ENCODE measurements around the gene THEM5.
"Not testable (repeated sequence)": the region's sequence is repeated elsewhere in the genome, so short reads cannot be mapped to it uniquely, and the experiment has no call there.

THEM5 gene, protein sequence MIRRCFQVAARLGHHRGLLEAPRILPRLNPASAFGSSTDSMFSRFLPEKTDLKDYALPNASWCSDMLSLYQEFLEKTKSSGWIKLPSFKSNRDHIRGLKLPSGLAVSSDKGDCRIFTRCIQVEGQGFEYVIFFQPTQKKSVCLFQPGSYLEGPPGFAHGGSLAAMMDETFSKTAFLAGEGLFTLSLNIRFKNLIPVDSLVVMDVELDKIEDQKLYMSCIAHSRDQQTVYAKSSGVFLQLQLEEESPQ

GRCh38 chr1:151853411-151853943, at the start of gene THEM5:
THEM5 (minus strand) TSS chr1:151853712; CDS start chr1:151853565, 147 bp downstream.
- DNase-seq (ENCODE audit: low spot score) = no peak

GRCh38 chr1:151902858-151903257, 49.3 kb upstream of the THEM5 start:
- no peak for DNase-seq (ENCODE audit: low spot score)

DNA sequence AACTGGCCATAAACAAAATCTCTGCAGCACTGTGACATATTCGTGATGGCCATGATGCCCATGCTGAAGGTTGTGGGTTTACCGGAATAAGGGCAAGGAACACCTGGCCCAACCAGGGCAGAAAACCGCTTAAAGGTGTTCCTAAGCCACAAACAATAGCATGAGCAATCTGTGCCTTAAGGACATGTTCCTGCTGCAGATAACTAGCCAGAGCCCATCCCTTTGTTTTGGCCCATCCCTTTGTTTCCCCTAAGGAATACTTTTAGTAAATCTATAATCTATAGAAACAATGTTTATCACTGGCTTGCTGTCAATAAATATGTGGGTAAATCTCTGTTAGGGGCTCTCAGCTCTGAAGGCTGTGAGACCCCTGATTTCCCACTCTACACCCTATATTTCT, 47.3 kb upstream of the THEM5 start:
- not testable (repeated sequence) for DNase-seq (ENCODE audit: low spot score)

- DNase-seq (ENCODE audit: low spot score) = no peak
These were observed 45.0 kb upstream of the THEM5 start for GRCh38 chr1:151898519-151898991.

DNA sequence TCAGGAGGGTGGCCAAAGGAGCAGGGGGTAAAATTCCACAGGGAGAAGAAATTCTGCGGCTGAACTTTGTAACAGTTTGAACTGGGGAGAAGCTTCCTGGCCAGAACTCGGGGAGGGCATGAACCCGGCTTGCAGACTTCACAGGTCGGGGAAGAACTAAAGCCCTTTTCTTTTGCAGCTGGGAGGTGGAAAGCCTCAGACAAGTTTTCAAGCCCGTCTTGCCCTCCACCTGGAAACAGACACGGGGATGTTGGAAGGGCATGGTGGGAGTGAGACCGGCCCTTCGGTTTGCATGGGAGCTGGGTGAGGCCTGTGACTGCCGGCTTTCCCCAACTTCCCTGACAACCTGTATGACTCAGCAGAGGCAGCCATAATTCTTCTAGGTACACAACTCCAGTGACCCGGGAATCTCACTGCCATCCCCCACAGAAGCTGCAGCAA, 44.5 kb upstream of the THEM5 start:
- DNase-seq (ENCODE audit: low spot score) = no peak

- peak; percentile 10 for DNase-seq (ENCODE audit: low spot score)
These were observed 39.8 kb upstream of the THEM5 start for GRCh38 chr1:151893176-151893924.

- peak; percentile 67 for DNase-seq (ENCODE audit: low spot score)
These were observed 38.7 kb upstream of the THEM5 start for GRCh38 chr1:151892190-151892589.

GRCh38 chr1:151891512-151891911, 38.0 kb upstream of the THEM5 start:
- DNase-seq (ENCODE audit: low spot score) = no peak

DNA sequence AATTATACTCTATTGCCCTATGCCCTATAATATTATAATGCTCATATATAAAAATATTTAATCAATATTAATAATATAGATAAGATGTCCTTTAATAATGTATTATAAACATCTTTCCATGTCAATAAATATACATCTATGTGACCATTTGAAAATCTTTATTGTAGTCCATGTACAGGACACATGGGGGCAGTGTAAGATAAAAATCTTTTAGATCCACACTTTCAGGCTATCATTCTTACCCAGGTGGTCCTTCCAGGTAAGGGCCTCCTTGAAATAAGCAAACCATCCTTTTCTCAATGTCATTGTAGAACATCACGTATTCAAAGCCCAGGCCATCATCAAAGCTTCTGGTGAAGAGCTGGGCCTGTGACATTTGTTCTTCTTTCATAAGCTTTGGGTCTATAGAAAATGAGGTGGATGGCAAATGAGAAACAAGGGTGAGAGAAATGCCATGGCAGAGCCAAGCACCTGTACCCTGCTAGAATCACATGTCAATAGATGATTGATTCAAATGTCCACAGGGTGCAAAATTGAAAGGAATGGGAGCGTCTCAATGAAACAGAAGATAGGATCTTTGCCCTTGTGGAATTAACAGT, 35.6 kb upstream of the THEM5 start:
- peak; percentile 27 for DNase-seq (ENCODE audit: low spot score)

DNA sequence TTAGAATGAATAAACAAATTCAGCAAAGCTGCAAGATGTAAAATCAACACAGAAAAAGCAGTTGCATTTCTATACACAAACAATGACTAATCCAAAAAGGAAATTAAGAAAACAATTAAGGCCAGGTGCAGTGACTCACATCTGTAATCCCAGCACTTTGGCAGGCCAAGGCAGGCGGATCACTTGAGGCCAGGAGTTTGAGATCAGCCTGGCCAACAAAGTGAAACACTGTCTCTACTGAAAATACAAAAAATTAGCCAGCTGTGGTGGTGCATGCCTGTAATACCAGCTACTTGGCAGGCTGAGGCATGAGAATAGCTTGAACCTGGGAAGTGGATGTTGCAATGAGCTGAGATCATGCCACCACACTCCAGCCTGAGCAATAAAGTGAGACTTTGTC, 33.5 kb upstream of the THEM5 start:
- no peak for DNase-seq (ENCODE audit: low spot score)

- DNase-seq (ENCODE audit: low spot score) = no peak
These were observed 32.0 kb upstream of the THEM5 start for GRCh38 chr1:151885479-151885878.

DNA sequence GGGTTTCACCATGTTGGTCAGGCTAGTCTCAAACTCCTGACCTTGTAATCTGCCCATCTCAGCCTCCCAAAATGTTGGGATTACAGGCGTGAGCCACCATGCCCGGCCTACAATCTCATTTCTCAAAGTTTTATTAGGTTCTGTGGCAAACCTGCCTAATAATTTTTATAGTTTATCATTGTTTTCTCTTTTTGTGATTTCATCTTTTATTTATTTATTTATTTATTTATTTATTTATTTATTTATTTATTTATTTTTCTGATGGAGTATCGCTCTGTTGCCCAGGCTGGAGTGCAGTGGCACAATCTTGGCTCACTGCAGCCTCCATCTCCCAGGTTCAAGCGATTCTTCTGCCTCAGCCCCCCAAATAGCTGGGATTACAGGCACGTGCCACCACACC, 31.4 kb upstream of the THEM5 start:
- not testable (repeated sequence) for DNase-seq (ENCODE audit: low spot score)

- DNase-seq (ENCODE audit: low spot score) = not testable (repeated sequence)
These were observed 30.9 kb upstream of the THEM5 start for GRCh38 chr1:151884445-151884844.

DNA sequence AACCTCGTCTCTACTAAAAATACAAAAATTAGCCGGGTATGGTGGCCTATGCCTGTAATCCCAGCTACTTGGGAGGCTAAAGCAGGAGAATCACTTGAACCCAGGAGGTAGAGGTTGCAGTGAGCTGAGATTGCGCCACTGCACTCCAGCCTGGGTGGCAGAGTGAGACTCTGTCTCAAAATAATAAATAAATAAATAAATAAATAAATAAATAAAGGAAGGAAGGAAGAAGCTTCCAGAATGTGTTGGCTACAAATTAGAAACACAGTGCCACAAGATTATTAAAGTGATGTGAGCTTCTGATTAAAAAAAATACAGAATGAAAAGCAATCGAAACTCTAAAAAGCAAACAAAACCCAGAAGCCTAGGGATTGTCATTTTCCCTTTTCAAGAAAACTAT, 30.4 kb upstream of the THEM5 start:
- not testable (repeated sequence) for DNase-seq (ENCODE audit: low spot score)

DNA sequence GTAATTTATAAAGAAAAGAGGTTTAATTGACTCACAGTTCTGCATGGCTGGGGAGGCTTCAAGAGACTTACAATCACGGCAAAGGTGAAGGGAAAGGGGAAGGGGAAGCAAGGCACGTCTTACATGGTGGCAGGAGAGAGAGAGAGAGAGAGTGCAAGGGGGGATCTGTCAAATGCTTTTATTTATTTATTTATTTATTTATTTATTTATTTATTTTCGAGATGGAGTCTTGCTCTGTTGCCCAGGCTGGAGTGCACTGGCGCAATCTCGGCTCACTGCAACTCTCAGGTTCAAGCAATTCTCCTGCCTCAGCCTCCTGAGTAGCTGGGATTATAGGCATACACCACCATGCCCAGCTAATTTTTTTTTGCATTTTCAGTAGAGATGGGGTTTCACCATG, 29.4 kb upstream of the THEM5 start:
- not testable (repeated sequence) for DNase-seq (ENCODE audit: low spot score)

GRCh38 chr1:151882466-151882865, 29.0 kb upstream of the THEM5 start:
- DNase-seq (ENCODE audit: low spot score) = no peak

- no peak for DNase-seq (ENCODE audit: low spot score)
These were observed 28.0 kb upstream of the THEM5 start for GRCh38 chr1:151881479-151881878.

- no peak for DNase-seq (ENCODE audit: low spot score)
These were observed 22.0 kb upstream of the THEM5 start for GRCh38 chr1:151875419-151876097.

GRCh38 chr1:151872776-151873175, 19.3 kb upstream of the THEM5 start:
- not testable (repeated sequence) for DNase-seq (ENCODE audit: low spot score)

- DNase-seq (ENCODE audit: low spot score) = no peak
These were observed 17.9 kb upstream of the THEM5 start for GRCh38 chr1:151871284-151872030.

GRCh38 chr1:151868486-151868885, 15.0 kb upstream of the THEM5 start:
- no peak for DNase-seq (ENCODE audit: low spot score)
